Astrocyte of the spinal cord (primary cell): ENCODE results near the gene BTBD9.

ENCODE experiments used
- DNase-seq: peaks from one replicate; pipeline ENCODE4 v3.0.0; 2011; ENCODE audit warnings: low read depth, low spot score
- H3K4me3 ChIP-seq: 2 replicates; pipeline ENCODE4 v1.5.1; 2011; ENCODE audit warnings: low read depth, mild to moderate bottlenecking, low read length, moderate library complexity
- in situ Hi-C: cut with HindIII; loops from 2 replicates; pipeline ENCODE4 v1.10.0; 2017; ENCODE audit warnings: low sequenced_read_pairs
- TF ChIP-seq, protein P1 (sequence below): IDR thresholded peaks from 2 replicates; pipeline ENCODE4 v1.5.1; 2012; ENCODE audit warnings: low read depth, mild to moderate bottlenecking, low read length, inconsistent platforms

The BTBD9 gene

DNA sequence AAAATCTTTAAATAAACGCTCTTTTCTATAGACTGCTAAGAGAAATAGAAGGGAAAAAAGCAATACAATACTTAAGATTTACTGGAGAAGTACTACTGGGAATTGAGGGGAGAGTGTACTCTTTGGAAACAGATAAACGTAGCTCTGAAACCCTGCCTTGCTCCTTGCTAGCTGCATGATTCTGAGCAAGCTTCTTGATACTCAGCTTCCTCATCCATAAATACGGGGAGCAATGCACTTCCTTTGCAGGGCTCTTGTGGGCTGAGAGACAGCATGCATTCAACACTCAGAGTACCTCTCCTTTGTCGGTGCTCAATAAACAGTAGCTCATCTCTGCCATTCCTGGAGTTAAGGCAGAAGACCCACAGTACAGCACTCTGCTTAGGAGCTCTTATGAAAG is 159.7 kb downstream of the BTBD9 start:
- TF ChIP-seq, protein P1, sequence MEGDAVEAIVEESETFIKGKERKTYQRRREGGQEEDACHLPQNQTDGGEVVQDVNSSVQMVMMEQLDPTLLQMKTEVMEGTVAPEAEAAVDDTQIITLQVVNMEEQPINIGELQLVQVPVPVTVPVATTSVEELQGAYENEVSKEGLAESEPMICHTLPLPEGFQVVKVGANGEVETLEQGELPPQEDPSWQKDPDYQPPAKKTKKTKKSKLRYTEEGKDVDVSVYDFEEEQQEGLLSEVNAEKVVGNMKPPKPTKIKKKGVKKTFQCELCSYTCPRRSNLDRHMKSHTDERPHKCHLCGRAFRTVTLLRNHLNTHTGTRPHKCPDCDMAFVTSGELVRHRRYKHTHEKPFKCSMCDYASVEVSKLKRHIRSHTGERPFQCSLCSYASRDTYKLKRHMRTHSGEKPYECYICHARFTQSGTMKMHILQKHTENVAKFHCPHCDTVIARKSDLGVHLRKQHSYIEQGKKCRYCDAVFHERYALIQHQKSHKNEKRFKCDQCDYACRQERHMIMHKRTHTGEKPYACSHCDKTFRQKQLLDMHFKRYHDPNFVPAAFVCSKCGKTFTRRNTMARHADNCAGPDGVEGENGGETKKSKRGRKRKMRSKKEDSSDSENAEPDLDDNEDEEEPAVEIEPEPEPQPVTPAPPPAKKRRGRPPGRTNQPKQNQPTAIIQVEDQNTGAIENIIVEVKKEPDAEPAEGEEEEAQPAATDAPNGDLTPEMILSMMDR: no peak
- in situ Hi-C loops: no loop called here
- no peak overlapping the region for H3K4me3 ChIP-seq
- no peak for DNase-seq

DNA sequence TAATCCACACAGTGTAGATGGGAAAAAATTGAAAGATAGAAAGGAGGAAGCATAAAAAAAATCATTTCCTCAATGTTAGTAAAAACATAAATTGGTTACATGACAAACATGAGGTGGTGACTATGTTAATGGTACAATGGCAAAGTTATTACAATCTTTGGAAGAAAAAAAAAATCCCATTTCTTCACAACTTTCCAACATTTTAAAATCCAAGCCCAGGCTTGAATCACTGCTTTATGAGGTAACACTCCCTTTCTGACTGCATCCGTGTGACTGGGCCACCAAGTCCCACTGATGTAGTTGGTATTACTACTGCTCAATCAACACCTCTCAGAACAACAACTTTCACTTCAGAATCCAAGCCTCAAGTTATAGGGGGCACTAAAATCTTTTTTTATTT is 160.4 kb downstream of the BTBD9 start:
- TF ChIP-seq, protein P1: no peak
- in situ Hi-C loops: no loop called here
- H3K4me3 ChIP-seq: no peak overlapping the region
- no peak for DNase-seq

DNA sequence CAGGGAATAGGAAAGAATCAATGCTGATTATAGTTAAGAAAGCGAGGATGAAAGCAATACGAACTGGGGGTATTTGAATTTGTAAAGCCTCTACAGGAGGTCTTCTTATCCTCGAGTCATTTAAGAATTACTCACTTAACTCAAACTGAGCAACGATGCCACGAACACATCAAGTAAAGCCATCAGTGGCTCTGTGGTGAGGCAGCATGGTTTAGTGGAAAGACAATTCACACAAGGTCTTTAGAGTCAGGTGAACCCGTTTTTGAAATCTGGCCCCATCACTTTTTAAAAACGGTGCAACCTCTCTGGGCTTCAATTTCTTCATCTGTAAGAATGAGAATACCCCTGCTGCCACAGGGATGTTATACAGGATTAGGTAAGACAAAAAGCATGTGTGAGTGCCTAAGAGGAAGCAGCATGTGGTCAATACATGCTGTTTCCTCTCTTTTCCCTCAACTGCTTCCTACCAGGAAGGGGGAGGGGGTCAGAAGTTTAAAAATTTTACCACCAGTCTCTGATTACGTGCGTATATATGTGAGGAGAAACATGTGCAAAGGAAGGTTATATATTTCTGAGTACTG is 162.0 kb downstream of the BTBD9 start:
- H3K4me3 ChIP-seq: no peak overlapping the region
- TF ChIP-seq, protein P1: no peak
- in situ Hi-C loops: no loop called here
- DNase-seq: peak; percentile 22

DNA sequence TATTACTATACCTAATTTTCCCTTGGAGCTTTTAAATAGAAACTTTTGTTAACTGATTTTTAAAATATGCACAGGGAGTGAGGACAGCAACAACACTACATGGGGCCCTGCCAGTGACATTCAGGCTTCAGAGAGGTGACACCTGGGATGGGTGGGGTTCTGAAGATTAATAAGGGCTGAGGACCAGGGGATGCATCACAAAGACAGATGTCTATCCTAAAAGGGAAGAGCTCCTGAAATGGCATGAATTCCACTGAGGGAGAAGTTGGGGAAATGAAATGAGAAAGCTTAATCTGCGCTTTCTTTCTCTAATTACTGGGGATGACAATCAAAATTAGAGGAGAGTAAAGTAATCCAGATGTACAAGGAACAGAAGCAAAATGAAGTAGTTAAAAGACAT is 162.8 kb downstream of the BTBD9 start:
- no peak for DNase-seq
- TF ChIP-seq, protein P1: no peak
- no peak overlapping the region for H3K4me3 ChIP-seq
- in situ Hi-C loops: no loop called here

DNA sequence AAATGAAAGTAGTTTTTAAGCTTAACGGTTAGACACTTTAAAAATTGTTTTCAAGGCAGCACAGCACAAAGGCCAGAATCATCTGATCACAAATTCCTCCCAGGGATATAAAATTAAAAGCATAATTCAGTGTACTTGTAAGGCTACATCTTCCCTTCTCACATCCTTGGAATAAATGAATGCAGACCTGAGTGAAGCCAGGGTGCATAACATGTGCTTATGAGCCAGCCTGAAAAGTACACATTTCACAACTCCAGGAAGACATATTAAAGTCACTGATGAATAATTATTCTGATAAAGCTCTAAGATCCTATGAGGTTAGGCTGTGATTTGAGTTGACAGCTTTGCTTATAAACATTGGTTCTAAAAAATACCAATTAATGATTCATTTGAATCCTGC is 163.6 kb downstream of the BTBD9 start:
- no peak overlapping the region for H3K4me3 ChIP-seq
- in situ Hi-C loops: no loop called here
- TF ChIP-seq, protein P1: no peak
- no peak for DNase-seq

DNA sequence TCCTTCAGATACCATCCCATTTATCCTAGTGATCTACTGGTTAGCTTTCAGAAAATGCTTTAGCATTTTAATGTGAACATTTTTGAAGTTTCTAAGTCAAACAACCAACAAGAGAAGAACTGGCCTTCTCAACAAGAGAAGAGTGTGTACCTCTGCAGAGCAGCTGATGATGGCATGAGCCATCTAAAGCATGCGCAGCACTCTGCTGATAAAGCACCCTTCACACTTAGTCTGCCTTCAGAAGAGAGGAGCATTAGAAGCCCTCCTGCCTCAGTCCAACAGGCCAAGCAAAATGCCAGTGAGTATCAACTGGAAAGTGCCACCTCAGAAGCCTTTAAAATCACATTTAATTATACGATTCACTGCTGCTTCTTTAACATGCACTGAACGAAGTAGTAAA is 169.2 kb downstream of the BTBD9 start:
- in situ Hi-C loops: no loop called here
- no peak for DNase-seq
- no peak overlapping the region for H3K4me3 ChIP-seq
- TF ChIP-seq, protein P1: no peak

DNA sequence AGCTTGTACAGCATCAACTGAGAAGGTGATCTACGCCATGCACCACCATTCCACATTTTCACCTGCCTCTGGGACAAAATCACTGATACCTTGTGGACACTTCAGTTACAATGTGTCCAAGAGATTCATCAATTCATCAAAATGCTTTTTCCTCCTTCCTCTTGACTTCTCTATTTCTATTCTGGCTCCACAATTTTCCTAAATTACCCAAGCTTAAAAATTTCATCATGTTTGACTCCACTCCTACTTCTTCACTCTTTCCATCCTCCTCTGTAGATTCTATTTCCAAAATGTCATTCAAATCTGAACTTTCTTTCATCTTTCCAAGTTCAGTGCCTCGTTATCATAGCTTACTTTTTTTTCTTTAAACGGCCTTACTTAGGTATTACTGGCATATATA is 172.2 kb downstream of the BTBD9 start:
- no peak for DNase-seq
- in situ Hi-C loops: no loop called here
- TF ChIP-seq, protein P1: no peak
- no peak overlapping the region for H3K4me3 ChIP-seq
